Sigmoid colon (tissue), 4 donors: Measurements from ENCODE around the gene TMEM63B.

Experiments
- EP300 ChIP-seq, 4 donors: sonication (generic); formaldehyde crosslinking; IDR thresholded peaks; one replicate each; pipeline ENCODE4 v1.6.1; 2017; ENCODE audit warnings: antibody characterized with exemption in 4 of 4
- POLR2A ChIP-seq, 2 donors: fragments of 450-650 bp; IDR thresholded peaks; one replicate each; pipeline ENCODE4 v1.6.1; 2016; ENCODE audit warnings: antibody characterized with exemption in 2 of 2, mild to moderate bottlenecking in 2 of 2, moderate library complexity in 2 of 2
- POLR2AphosphoS5 ChIP-seq, 4 donors: sonication (generic); formaldehyde crosslinking; IDR thresholded peaks; one replicate each; pipeline ENCODE4 v1.6.1; 2017; ENCODE audit warnings: antibody characterized with exemption in 4 of 4
- TF ChIP-seq, protein P1 (sequence below), 4 experiments: fragments of 450-650 bp in 3 of 4; fragments of 200-600 bp in 1 of 4; IDR thresholded peaks; one replicate each; pipeline ENCODE4 v1.5.1; 2016 to 2019; ENCODE audit warnings: antibody characterized with exemption in 4 of 4, mild to moderate bottlenecking in 3 of 4, moderate library complexity in 2 of 4

GRCh38 chr6:44156494-44157151 lies 29.3 kb downstream of the TMEM63B start:
- no peak for TF ChIP-seq EP300 (IDR thresholded peaks at IDR 0.05)
- TF ChIP-seq POLR2A (IDR thresholded peaks at IDR 0.05) = no peak
- TF ChIP-seq, protein P1, sequence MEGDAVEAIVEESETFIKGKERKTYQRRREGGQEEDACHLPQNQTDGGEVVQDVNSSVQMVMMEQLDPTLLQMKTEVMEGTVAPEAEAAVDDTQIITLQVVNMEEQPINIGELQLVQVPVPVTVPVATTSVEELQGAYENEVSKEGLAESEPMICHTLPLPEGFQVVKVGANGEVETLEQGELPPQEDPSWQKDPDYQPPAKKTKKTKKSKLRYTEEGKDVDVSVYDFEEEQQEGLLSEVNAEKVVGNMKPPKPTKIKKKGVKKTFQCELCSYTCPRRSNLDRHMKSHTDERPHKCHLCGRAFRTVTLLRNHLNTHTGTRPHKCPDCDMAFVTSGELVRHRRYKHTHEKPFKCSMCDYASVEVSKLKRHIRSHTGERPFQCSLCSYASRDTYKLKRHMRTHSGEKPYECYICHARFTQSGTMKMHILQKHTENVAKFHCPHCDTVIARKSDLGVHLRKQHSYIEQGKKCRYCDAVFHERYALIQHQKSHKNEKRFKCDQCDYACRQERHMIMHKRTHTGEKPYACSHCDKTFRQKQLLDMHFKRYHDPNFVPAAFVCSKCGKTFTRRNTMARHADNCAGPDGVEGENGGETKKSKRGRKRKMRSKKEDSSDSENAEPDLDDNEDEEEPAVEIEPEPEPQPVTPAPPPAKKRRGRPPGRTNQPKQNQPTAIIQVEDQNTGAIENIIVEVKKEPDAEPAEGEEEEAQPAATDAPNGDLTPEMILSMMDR (IDR thresholded peaks at IDR 0.05) = no peak
- TF ChIP-seq POLR2AphosphoS5 (IDR thresholded peaks at IDR 0.05) = no peak
